HG02623 (cell line): Measurements from ENCODE around the gene EIF4G3.
"Not testable (repeated sequence)": the region's sequence is repeated elsewhere in the genome, so short reads cannot be mapped to it uniquely, and the experiment has no call there.

ENCODE experiments used
- ATAC-seq: cut with Tn5 transposase; IDR thresholded peaks from one replicate; pipeline ENCODE4 v1.9.1; 2021; ENCODE audit warnings: moderate library complexity; ENCODE audit not compliant: unreplicated experiment

The EIF4G3 gene

DNA sequence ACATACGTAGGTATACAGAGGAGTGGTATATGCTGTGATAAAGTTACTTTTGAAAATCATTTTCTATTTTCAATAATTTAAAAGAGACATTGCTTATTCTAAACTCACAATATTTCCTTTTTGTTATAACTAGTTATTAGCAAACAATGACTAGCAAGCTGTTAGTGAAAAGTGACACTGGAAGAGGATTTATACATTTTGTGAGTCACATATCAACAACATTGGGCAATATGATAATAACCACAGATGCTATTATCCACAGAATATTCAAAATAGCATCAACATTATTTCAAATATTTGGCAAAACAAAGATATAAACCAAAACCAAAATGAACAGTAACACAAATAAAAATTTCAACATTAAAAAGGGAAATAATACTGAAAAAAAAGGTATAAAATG is 285.6 kb downstream of the EIF4G3 start:
- no peak for ATAC-seq

GRCh38 chr1:20887246-20887645 is 289.5 kb downstream of the EIF4G3 start:
- ATAC-seq, result no peak

DNA sequence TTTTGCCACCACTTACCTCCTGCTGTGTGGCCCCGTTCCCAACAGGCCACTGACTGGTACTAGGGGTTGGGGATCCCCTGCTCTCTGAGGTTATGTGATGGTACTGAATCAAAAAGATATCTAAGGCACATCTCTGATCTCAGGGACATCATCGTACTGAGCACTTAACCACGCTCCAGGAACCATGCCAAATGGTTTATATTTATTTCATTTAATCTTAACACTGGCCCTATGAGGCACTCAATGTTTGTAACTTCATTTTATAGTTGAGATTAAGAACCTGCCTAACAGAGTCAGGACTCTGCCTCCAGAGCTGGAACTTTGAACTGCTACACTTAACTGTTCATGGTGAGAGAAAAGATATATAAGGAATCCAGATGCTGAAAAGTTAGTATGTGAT is 291.6 kb downstream of the EIF4G3 start:
- no peak for ATAC-seq

DNA sequence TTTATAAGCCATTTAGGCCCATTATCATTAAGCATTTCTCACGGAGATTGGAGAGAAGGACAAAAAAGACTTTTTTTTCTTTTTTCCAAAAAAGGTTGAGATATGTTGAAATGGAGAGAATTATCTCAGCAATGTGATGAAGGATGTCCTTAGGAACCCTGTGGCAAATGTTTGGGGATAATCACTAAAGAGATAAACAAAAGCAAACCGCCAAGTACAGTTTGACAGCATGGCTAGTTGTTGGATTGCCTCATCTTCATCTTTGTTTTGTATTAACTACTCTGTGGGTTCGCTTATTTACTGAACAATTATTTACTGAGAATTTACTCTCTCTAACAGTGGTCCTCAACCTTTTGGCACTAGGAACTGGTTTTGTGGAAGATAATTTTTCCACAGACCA is 292.2 kb downstream of the EIF4G3 start:
- no peak for ATAC-seq

DNA sequence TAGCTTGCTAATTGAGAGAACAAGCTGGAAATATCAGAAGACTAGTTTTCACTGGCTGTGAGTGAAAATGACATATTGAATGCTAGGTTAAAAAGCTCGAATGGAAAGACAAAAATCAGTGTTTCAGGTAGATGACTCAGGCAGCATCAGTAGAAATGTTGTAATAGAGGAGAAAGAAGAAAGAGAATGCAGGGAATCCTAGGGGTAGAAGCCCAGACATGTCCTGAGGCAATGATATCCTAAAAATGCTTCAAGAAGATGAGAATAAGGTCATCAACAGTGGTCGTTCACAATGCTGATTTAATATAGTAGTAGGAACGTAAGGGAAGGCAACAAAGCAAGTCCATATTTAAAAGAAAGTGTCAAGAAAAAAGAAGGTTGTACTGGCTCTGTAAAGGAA is 292.9 kb downstream of the EIF4G3 start:
- no peak for ATAC-seq

GRCh38 chr1:20882837-20883236 is 293.9 kb downstream of the EIF4G3 start:
- ATAC-seq, result no peak

DNA sequence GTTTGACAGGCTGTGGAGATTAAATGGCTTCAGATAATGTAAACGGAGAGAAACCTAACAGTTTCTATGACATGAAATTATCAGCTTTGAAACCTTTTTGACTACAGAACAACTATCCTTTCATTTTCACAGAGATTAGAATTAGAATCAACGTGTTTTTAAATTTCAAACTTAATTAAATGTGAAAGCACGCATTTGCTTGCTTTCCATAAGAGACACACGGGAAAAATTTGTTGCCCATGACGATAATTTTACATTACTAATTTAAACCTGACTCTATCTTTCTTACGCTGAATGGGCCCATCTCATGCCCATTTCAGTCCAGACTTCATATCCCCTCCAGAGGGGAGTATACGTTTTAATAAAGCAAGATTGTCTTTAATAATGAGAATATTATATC is 297.9 kb downstream of the EIF4G3 start:
- ATAC-seq, result no peak

DNA sequence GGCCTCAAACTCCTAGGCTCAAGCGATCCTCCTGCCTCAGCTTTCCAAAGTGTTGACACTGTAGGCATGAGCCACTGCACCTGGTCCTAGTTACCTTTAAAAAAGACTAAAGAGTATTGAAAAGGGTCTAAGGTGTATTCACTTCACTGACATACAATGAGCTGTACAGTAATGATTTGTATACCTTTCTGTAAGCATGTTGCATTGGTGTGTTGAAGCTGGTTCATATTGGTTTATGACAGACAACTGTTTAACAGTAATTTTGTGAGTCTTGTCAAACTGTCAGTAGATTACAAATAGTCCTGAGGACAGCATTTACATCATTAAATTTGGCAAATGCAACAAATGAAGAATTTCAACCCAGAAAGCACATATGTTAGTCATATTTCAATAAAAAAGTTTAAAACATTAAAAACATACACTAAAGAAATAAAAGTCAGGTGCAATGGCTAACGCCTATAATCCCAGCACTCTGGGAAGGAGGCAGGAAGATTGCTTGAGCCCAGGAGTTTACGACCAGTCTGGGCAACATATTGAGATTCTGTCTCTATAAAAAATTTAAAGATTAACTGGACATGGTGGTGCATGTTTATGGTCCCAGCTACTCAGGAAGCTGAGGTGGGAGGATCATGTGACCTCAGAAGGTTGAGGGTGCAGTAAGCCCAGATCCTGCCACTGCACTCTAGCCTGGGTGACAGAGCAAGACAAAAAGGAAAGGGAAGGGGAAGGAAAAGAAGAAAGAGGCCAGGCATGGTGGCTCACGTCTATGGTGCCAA is 301.3 kb downstream of the EIF4G3 start:
- ATAC-seq, result no peak

DNA sequence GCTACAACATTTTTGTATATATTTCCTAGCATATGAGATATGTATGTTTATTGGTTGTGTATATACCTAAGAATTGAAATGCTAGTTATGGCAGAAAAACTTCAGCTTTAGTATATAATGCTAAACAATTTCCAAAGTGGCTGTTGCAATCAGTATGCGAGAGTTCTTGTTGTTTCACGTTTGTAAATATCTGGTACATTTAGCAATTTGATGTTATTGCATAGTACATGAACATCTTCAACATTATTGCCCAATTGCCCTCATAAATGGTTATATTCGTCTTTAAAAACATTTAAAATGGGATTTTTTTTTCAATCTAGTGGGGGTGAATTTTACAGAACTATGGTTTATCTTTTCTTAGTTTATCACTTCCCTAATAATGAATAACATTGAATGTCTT is 303.4 kb downstream of the EIF4G3 start:
- ATAC-seq, result no peak

DNA sequence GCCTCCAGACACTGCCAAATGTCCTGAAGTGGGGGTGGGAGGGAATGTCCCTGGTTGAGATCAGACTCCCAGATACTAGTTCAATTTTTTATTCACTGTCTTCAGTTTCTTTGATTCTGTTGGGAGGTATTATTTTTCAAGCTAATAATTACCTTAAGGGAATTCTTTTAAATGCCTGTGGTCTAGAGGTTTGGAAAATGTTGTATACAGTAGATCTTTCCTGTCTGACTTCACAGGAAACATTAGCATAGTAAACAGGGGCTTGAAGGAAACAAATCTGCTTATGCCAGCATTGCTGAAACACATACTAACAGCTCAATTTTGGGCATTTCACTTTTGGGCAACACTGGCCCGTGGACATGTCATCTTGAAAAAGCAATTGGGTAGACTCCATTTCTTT is 305.3 kb downstream of the EIF4G3 start:
- no peak for ATAC-seq

DNA sequence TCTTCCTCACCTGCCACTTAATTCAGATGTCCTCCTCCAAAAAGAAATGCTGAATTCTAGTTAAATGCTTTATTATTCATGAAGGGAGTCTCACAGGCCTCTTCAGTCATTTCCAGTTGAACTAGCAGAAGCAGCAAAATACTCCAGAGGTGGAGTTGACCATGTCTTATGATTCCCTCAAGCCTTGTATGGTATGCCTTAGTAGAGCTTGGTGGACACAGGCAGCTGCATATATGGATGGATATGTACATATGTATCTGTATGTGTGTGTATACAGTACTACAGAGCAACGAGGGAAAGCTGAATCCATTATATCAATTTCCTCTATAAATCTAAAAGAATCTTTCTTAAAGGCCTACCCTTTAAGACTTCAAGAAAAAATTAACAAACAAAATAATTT is 306.0 kb downstream of the EIF4G3 start:
- ATAC-seq, result no peak

DNA sequence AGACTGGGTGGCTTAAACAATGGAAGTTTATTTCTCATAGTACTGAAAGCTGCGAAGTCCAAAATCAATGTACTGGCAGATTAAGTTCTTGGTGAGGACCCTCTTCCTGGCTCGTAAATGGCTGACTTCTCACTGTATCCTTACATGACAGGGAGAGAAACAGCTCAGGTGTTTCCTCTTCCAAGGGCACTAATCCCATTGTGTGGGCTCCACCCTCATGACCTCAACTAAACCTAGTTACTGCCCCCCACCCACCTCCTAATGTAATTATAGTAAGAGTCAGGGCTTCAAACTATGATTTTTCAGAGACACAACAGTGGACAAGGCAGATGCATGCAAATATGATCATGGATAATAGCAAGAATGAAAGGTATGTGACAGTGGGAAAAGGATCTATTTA is 308.4 kb downstream of the EIF4G3 start:
- ATAC-seq, result no peak

GRCh38 chr1:20867847-20868246 is 308.9 kb downstream of the EIF4G3 start:
- no peak for ATAC-seq

DNA sequence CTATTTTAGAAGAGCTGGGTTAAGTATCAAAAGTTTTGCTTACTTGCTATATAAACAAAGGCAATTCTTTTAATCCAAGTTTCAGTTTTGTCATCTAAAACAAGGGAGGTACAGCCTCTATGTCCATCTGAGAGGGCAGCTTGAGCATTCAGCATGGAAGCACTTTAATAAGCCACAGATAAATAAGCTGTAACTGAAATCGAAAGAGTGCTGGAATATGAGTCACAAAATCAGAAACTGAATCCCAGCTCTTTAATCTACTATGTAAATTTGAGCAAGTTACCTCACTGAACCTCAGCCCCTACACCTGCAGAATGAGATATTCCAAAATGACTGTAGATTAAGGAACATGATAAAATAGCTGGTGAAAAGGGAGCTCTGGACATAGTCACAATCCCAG is 309.6 kb downstream of the EIF4G3 start:
- no peak for ATAC-seq

DNA sequence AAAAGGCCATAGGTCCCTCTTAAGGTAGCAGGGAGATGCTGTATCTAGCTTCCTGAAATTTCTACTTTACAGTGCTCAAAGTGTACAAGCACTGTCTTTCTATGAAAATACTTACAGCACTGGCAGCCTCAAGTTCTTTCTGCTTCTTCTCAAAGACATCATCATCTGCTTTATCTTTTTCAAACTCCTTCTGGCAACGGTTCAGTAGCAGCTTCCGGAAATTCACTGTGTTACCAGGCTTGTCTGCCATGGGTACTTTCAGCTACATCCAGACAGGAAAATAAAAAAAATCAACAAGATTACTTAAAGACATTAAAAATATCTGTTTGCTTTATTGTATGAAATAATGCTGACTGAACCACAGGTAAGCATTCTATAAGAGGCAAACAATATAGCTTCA is 311.7 kb downstream of the EIF4G3 start:
- no peak for ATAC-seq

DNA sequence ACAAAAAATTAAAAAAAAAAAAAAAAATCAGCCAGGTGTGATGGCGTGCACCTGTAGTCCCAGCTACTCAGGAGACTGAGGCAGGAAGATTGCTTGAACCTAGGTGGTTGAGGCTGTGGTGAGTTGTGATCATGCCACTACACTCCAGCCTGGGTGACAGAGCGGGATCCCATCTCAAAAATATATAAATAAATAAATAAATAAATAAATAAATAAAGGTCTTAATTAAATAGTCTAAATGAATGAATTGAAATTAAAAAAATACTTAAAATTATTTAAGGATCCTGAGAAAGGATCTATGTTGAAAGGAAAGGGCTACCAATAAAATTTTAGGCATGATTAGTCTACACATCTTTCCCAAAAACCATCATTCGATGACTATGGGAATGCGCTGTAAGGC is 322.2 kb downstream of the EIF4G3 start:
- no peak for ATAC-seq

DNA sequence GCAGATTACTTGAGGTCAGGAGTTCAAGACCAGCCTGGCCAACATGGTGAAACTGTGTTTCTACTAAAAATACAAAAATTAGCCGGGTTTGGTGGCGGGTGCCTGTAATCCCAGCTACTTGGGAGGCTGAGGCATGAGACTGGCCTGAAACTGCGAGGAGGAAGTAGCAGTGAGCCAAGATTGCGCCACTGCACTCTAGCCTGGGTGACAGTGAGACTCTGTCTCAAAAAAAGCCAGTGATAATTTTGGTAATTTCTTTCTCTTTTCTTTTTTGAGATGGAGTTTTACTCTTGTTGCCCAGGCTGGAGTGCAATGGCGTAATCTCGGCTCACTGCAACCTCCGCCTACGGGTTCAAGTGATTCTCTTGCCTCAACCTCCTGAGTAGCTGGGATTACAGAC is 324.9 kb downstream of the EIF4G3 start:
- ATAC-seq, result not testable (repeated sequence)

- no peak for ATAC-seq
These were observed 326.7 kb downstream of the EIF4G3 start for GRCh38 chr1:20850021-20850420.

DNA sequence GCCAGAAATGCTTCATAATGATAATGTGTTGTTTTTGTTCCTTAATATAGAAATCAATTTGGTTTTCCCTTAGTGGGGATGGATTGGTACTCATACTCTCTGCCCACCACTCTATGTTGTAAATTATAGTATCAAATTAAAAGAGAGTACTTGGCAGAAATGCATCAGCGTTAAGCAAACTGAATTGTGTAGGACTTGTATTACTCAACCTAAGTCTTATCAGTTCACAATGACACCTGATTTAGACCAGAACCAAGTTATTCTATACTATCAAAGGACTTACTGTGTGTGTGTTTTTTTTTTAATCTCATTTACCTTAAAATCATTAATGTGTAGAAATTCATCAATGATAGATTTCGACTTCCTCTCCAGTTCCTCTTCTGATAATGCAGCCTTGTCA is 327.6 kb downstream of the EIF4G3 start:
- no peak for ATAC-seq

GRCh38 chr1:20848162-20848561 is 328.5 kb downstream of the EIF4G3 start:
- no peak for ATAC-seq

DNA sequence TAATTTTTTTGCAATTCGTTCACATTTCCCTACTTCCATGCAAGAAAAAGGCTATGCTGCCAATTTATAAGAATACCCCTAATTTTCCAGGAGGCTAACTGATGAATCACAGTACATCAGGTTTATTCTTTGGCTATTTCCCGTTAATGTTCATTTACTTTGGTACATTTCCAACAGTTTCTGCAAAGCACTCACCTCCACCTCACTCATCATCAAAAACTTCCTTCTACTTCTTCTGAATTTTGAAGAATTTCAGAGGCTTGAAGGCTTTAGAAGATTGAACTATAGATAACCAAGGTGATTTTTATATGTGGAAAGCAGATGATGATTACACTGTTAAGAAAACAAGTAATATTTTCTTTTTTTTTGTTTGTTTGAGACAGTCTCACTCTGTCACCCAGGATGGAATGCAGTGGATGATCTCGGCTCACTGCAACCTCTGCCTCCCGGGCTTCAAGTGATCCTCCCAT is 329.1 kb downstream of the EIF4G3 start:
- ATAC-seq, result no peak

GRCh38 chr1:20846461-20847374 is 330.0 kb downstream of the EIF4G3 start:
- no peak for ATAC-seq
